GM10266 (cell line): ENCODE data around the gene ZNF775.

Experiments used
- DNase-seq: peaks from one replicate; pipeline ENCODE4 v3.0.0; 2012; ENCODE audit errors: extremely low spot score
- TF ChIP-seq, protein P1 (sequence below): IDR thresholded peaks from 2 replicates; pipeline ENCODE4 v1.5.1; 2012; ENCODE audit warnings: mild to moderate bottlenecking, low read depth; ENCODE audit not compliant: control insufficient read depth, insufficient read depth; ENCODE audit errors: missing control alignments

Gene ZNF775

DNA sequence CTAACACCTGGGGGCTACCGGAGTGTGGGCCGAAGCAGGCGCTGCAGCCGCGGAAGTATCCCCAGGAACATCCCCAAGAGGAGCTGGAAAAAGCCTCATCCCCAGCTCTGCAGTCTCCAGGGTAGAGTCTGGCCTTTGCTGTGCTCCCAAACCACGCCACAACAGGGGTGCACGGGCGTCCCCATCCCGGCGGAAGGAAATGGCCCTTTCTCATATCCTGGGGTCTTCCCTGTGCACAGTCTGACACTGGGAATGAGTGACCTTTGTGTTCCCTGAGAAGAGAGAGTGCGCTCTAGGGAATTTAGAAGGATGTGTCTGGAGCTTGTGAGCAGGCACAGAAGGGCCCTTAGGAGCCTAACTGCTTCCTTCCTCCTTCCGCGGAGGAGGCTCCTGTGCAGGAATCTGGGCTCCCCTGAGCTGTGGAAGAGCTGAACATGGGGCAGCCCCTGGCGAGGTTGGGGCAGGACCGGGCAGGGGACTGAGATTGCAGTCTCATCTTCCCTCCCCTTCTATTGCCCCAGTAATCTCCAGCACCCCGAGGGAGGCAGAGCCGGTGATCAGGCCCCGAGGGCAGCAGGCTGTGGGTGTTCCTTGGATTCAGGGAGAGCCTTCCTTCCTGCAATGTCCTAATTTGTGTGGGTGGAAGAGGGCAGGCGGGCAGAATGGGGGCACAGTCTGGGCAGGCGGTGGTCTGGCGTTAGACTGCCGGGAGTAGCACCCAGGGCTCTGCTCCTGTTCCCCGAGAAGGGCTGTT lies 9.2 kb upstream of the ZNF775 start:
- TF ChIP-seq, protein P1, sequence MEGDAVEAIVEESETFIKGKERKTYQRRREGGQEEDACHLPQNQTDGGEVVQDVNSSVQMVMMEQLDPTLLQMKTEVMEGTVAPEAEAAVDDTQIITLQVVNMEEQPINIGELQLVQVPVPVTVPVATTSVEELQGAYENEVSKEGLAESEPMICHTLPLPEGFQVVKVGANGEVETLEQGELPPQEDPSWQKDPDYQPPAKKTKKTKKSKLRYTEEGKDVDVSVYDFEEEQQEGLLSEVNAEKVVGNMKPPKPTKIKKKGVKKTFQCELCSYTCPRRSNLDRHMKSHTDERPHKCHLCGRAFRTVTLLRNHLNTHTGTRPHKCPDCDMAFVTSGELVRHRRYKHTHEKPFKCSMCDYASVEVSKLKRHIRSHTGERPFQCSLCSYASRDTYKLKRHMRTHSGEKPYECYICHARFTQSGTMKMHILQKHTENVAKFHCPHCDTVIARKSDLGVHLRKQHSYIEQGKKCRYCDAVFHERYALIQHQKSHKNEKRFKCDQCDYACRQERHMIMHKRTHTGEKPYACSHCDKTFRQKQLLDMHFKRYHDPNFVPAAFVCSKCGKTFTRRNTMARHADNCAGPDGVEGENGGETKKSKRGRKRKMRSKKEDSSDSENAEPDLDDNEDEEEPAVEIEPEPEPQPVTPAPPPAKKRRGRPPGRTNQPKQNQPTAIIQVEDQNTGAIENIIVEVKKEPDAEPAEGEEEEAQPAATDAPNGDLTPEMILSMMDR = no peak
- DNase-seq = no peak

DNA sequence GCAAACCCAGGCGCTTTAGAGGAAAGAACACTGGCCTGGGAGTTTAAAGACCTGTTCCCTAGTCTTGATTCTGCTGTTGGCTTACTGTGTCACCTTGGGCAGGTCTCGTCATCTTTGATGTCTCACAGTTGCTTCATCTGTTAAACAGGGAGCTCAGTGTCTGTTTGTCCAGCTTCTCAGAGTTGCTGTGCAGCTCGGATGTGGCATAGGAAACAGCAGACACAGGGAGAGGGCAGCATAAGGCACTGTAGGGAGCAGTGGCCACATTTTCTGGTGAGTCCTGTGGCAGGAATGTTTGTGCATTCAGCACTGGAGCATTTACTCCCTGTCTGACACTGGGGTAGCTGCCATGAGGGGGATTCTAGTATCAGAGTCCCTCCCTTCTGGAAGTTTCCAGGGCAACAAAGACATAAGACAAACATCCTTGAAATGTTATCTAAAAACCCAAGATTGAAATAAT lies 8.5 kb upstream of the ZNF775 start:
- no peak for DNase-seq
- TF ChIP-seq, protein P1 = no peak

DNA sequence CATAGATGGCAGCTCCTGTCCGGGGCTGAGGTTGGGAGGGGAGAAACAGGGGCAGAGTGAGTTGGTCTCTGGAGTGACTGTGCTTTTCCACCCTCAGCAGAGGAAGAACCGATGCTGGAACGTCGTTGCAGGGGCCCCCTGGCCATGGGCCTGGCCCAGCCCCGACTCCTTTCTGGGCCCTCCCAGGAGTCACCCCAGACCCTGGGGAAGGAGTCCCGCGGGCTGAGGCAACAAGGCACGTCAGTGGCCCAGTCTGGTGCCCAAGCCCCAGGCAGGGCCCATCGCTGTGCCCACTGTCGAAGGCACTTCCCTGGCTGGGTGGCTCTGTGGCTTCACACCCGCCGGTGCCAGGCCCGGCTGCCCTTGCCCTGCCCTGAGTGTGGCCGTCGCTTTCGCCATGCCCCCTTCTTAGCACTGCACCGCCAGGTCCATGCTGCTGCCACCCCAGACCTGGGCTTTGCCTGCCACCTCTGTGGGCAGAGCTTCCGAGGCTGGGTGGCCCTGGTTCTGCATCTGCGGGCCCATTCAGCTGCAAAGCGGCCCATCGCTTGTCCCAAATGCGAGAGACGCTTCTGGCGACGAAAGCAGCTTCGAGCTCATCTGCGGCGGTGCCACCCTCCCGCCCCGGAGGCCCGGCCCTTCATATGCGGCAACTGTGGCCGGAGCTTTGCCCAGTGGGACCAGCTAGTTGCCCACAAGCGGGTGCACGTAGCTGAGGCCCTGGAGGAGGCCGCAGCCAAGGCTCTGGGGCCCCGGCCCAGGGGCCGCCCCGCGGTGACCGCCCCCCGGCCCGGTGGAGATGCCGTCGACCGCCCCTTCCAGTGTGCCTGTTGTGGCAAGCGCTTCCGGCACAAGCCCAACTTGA lies 7.8 kb upstream of the ZNF775 start:
- TF ChIP-seq, protein P1 = no peak
- no peak for DNase-seq

DNA sequence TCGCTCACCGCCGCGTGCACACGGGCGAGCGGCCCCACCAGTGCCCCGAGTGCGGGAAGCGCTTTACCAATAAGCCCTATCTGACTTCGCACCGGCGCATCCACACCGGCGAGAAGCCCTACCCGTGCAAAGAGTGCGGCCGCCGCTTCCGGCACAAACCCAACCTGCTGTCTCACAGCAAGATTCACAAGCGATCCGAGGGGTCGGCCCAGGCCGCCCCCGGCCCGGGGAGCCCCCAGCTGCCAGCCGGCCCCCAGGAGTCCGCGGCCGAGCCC lies 7.2 kb upstream of the ZNF775 start:
- DNase-seq = no peak
- TF ChIP-seq, protein P1 = no peak

GRCh38 chr7:150372271-150373048 lies 6.7 kb upstream of the ZNF775 start:
- TF ChIP-seq, protein P1 = no peak
- no peak for DNase-seq

- no peak for DNase-seq
- TF ChIP-seq, protein P1 = no peak
Measured at GRCh38 chr7:150373049-150373801, 5.9 kb upstream of the ZNF775 start.
